SU-DHL-6 (cell line): Measurements from ENCODE around the gene ERAP2.
"Not testable (repeated sequence)": the region's sequence is repeated elsewhere in the genome, so short reads cannot be mapped to it uniquely, and the experiment has no call there.

Experiments
- H2AFZ ChIP-seq: fragments of 200-600 bp; sonication (generic); 2 replicates; pipeline ENCODE4 v1.6.1; 2014; ENCODE audit warnings: low read depth, mild to moderate bottlenecking, moderate library complexity, mixed read lengths, antibody characterized with exemption, low read length; ENCODE audit not compliant: severe bottlenecking
- H3F3A ChIP-seq: fragments of 200-600 bp; shearing (Covaris generic); 2 replicates; pipeline ENCODE4 v1.6.0; 2016; ENCODE audit warnings: antibody characterized with exemption, mild to moderate bottlenecking; ENCODE audit not compliant: insufficient read depth
- H3K27ac ChIP-seq: fragments of 200-600 bp; sonication (generic); 2 replicates; pipeline ENCODE4 v1.5.1; 2016; ENCODE audit warnings: low read depth, mild to moderate bottlenecking, low read length, moderate library complexity, mixed read lengths
- H3K27me3 ChIP-seq: fragments of 200-600 bp; sonication (generic), shearing (Covaris generic); 2 replicates; pipeline ENCODE4 v1.6.0; 2014; ENCODE audit warnings: mild to moderate bottlenecking, low read length
- H3K36me3 ChIP-seq: fragments of 200-600 bp; sonication (generic); 2 replicates; pipeline ENCODE4 v1.6.1; 2014; ENCODE audit warnings: mild to moderate bottlenecking, low read length, mixed read lengths
- H3K4me2 ChIP-seq: fragments of 300-600, 200-600 bp; shearing (Covaris generic), sonication (generic); 2 replicates; pipeline ENCODE4 v1.6.0; 2014; ENCODE audit warnings: low read length, low read depth, mild to moderate bottlenecking; ENCODE audit not compliant: poor library complexity, severe bottlenecking
- H3K4me3 ChIP-seq: fragments of 200-600 bp; sonication (generic); 2 replicates; pipeline ENCODE4 v1.5.1; 2014; ENCODE audit warnings: antibody characterized with exemption, low read length, mild to moderate bottlenecking, mixed read lengths; ENCODE audit not compliant: insufficient read depth, poor library complexity, severe bottlenecking
- H3K79me2 ChIP-seq: fragments of 200-600 bp; sonication (generic); 2 replicates; pipeline ENCODE4 v1.6.1; 2014; ENCODE audit warnings: mild to moderate bottlenecking, low read length, moderate library complexity; ENCODE audit not compliant: insufficient read depth
- H3K9ac ChIP-seq: fragments of 200-600 bp; sonication (generic); 2 replicates; pipeline ENCODE4 v1.7.0; 2014; ENCODE audit warnings: mild to moderate bottlenecking, low read length
- H3K9me2 ChIP-seq: fragments of 200-600 bp; sonication (generic); replicated peaks from 2 replicates; pipeline ENCODE4 v1.6.1; 2014; ENCODE audit warnings: low read length; ENCODE audit not compliant: insufficient read depth
- H3K9me3 ChIP-seq: fragments of 200-600 bp; sonication (generic); 2 replicates; pipeline ENCODE4 v1.6.1; 2014; ENCODE audit warnings: low read length, mixed read lengths; ENCODE audit not compliant: insufficient read depth
- H4K20me1 ChIP-seq: fragments of 200-600 bp; sonication (generic); 2 replicates; pipeline ENCODE4 v1.6.1; 2014; ENCODE audit warnings: low read depth, mild to moderate bottlenecking, antibody characterized with exemption, low read length, moderate library complexity, mixed read lengths
- CTCF ChIP-seq: fragments of 200-600 bp; sonication (generic); IDR thresholded peaks from one replicate; pipeline ENCODE4 v1.5.1; 2017; ENCODE audit warnings: antibody characterized with exemption, mild to moderate bottlenecking, low read length, moderate library complexity; ENCODE audit not compliant: insufficient read depth, poor library complexity, severe bottlenecking
- EZH2phosphoT487 ChIP-seq: fragments of 200-600 bp; sonication (generic), shearing (Covaris generic); conservative IDR thresholded peaks from 2 replicates; pipeline ENCODE4 v1.6.1; 2018; ENCODE audit warnings: mild to moderate bottlenecking, antibody characterized with exemption, low read length, moderate library complexity, mixed read lengths

ERAP2 gene

GRCh38 chr5:96875791-96876291 lies 459 bp upstream of the ERAP2 start:
- Histone ChIP-seq H2AFZ (peak overlapping the region; percentile 73), H3K4me2 (peak overlapping the region; percentile 90)

GRCh38 chr5:96876977-96877469 lies 723 bp downstream of the ERAP2 start:
- H3K4me2 ChIP-seq = peak overlapping the region; percentile 90
- not testable (repeated sequence) for H3K79me2 ChIP-seq, H3K27me3 ChIP-seq, H3K9me3 ChIP-seq, H3K36me3 ChIP-seq, H3K9me2 ChIP-seq, H4K20me1 ChIP-seq
- peak overlapping the region; percentile 73 for H2AFZ ChIP-seq
- peak overlapping the region; percentile 73 for H3K4me3 ChIP-seq
- peak overlapping the region; percentile 66 for H3K27ac ChIP-seq
- H3K9ac ChIP-seq = peak overlapping the region; percentile 59
- H3F3A ChIP-seq = peaks cover 13% of the 10 kb centered on the region

More at GRCh38 chr5:96875791-96876291, 459 bp upstream of the ERAP2 start:
- Histone ChIP-seq H3K9ac (peak overlapping the region; percentile 59), H3K36me3 (peaks cover 8% of the 10 kb centered on the region; the same call in 1 of the 2 replicates), H3K79me2 (no peaks in the 10 kb centered on the region), H3K27me3 (no peaks in the 10 kb centered on the region), H4K20me1 (no peaks in the 10 kb centered on the region), H3K9me3 (no peaks in the 10 kb centered on the region), H3K27ac (peak overlapping the region; percentile 66), H3K9me2 (no peaks in the 10 kb centered on the region), H3K4me3 (peak overlapping the region; percentile 73), H3F3A (peaks cover 20% of the 10 kb centered on the region)
- TF ChIP-seq CTCF (no peak), EZH2phosphoT487 (no peak)

- Histone ChIP-seq H3K9ac (no peak overlapping the region), H3K27ac (no peak overlapping the region), H3K4me3 (no peak overlapping the region), H3K27me3 (no peaks in the 10 kb centered on the region), H4K20me1 (no peaks in the 10 kb centered on the region), H3K9me2 (no peaks in the 10 kb centered on the region), H3K9me3 (no peaks in the 10 kb centered on the region), H3F3A (peaks cover 3% of the 10 kb centered on the region), H2AFZ (no peak overlapping the region), H3K36me3 (peaks cover 8% of the 10 kb centered on the region; the same call in 1 of the 2 replicates), H3K79me2 (no peaks in the 10 kb centered on the region), H3K4me2 (no peak overlapping the region)
- TF ChIP-seq CTCF (no peak), EZH2phosphoT487 (no peak)
Measured at GRCh38 chr5:96879665-96880064, 3.4 kb downstream of the ERAP2 start.

GRCh38 chr5:96880444-96881164 lies 4.3 kb downstream of the ERAP2 start:
- no peaks in the 10 kb centered on the region for H3K27me3 ChIP-seq
- H3F3A ChIP-seq = peaks cover 4% of the 10 kb centered on the region; the same call in 1 of the 2 replicates
- no peak overlapping the region for H3K27ac ChIP-seq
- no peaks in the 10 kb centered on the region for H3K79me2 ChIP-seq
- peak overlapping the region; percentile 26 for H3K4me2 ChIP-seq
- H3K9ac ChIP-seq = no peak overlapping the region
- H4K20me1 ChIP-seq = no peaks in the 10 kb centered on the region
- no peaks in the 10 kb centered on the region for H3K9me2 ChIP-seq
- TF ChIP-seq EZH2phosphoT487 = no peak
- no peak for TF ChIP-seq CTCF
- no peak overlapping the region for H3K4me3 ChIP-seq
- no peak overlapping the region for H2AFZ ChIP-seq
- no peaks in the 10 kb centered on the region for H3K9me3 ChIP-seq
- peaks cover 8% of the 10 kb centered on the region; the same call in 1 of the 2 replicates for H3K36me3 ChIP-seq
